GM21576 (cell line): ENCODE results near the gene SLC2A3.
"Not testable (repeated sequence)": the region's sequence is repeated elsewhere in the genome, so short reads cannot be mapped to it uniquely, and the experiment has no call there.

Experiments used
- ATAC-seq: cut with Tn5 transposase; IDR thresholded peaks from one replicate; pipeline ENCODE4 v1.9.1; 2021; ENCODE audit warnings: mild to moderate bottlenecking, moderate library complexity; ENCODE audit not compliant: unreplicated experiment

SLC2A3 gene

DNA sequence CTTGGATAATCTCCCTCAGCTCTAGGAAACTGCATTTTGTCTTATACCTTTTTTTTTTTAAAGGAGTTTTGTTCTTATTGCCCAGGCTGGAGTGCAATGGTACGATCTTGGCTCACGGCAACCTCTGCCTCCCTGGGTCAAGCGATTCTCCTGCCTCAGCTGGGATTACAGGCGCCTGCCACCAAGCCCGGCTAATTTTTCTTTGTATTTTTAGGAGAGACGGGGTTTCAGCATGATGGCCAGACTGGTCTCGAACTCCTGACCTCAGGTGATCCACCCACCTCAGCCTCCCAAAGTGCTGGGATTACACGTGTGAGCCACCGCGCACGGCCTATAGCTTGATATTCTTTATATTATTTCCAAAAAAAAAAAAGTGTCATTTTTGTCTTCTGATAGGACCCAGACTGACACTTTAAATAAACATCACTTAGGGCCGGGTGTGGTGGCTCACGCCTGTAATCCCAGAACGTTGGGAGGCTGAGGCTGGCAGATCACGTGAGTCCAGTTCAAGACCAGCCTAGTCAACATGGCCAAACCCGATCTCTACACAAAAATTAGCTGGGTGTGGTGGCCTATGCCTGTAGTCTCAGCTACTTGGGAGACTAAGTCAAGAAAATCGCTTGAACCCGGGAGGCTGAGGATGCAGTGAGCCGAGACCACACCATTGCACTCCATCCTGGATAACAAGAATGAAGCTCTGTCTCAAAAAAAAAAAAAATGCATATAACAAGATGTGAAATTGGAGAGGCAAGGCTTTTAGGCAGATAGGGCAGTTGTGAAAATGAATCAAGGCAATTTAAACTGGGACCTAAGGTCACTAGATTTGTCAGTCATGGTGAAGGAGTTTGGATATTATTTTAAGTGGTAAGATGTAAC, 18.4 kb downstream of the SLC2A3 start:
- no peak for ATAC-seq

DNA sequence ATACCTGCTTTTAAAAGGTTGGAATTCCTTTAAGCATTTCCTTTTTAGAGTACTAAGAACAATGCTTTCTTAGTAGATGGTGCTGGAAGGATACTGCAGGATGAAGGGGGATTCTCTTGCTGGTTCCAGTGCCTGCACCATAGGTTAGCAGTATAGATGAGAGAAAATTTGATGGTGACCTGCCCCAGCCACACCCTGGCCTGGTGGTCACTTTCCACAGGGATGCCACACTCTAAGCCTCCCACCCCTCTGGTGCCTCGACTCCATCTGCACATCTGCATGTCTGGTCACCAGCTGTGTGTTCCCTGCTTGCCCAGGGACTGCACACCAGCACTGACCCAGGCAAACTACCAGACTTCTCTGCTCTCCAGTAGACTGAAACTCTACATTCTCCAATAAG, 19.1 kb downstream of the SLC2A3 start:
- no peak for ATAC-seq

DNA sequence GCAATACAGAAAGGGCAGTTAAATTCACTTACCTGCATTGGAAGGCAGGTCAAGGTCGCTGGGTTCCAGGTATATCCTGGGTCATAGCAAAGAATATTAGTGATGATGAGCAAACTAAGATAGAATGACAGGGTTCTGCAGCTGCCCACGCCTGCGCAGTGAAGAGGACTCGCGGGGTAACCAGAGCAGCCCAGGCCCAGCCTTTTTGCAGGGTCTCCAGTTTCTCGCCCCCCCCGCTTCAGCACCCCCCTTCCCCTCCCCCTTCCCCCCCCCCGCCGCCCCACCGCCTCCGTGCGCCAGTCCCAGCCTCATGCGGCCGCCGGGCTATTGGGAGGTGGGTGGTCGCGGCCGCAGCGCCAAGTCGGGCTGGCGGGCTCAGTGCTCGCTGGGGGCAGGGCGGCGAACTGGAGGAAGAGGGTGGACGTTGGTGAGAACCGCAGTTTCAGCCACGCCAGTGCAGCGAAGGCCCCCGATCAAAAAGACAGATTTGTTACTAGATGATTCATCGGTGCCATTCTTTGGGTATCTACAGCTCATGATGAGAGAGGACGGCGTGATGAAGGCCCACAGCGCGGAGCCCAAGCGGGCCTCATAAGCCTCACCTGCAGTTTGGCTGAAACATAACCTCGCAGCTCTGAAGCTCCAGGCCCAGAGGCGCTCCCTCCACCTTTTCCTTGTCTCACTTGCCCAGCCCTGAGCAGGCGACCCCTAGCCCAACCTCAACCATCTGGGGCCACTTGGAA, 20.2 kb downstream of the SLC2A3 start:
- no peak for ATAC-seq

- not testable (repeated sequence) for ATAC-seq
These were observed 25.9 kb downstream of the SLC2A3 start for GRCh38 chr12:7910106-7910505.

DNA sequence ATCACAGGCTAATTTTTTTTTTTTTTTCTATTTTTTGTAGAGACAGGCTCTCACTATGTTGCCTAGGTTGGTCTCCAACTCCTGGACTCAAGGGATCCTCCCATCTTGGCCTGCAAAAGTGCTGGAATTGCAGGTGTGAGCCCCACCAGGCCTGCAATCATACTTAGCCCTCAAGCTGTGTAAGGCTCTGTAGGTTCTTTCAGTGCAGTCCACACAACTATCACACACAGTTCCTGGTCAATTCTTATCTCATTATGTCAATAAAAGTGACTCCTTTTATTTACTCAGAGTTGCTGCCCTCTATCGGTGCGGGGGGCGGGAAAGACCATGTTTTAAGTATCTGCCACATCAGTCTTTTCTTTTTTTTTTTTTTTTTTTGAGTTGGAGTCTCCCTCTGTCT, 29.0 kb downstream of the SLC2A3 start:
- no peak for ATAC-seq

- not testable (repeated sequence) for ATAC-seq
These were observed 29.7 kb downstream of the SLC2A3 start for GRCh38 chr12:7906303-7906702.

DNA sequence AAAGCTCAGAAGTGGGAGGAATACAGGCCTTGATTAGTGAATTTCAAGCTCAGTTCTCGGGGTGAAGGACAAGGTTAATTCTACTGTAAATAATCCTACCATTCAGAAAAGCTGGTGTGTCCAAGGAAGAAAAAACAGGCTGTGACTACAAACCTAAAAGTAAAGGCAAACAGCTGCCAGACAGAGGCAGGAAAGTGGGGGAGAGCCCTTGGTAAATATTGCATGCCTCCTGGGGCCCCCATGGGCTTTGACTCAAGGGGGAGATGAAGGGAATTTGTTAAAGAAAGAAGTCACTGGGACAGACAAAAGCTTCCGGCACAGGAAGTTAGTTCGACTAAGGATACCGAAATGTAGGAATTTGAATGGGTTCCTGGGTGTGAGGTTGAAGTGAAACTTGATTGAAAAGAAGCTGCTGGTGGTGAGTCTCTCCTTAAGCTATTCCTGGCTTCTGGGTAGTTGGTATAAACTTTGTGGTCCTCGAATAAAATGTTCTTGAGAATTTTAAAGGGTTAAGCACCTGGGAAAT, 30.3 kb downstream of the SLC2A3 start:
- not testable (repeated sequence) for ATAC-seq

- no peak for ATAC-seq
These were observed 30.9 kb downstream of the SLC2A3 start for GRCh38 chr12:7905071-7905470.

DNA sequence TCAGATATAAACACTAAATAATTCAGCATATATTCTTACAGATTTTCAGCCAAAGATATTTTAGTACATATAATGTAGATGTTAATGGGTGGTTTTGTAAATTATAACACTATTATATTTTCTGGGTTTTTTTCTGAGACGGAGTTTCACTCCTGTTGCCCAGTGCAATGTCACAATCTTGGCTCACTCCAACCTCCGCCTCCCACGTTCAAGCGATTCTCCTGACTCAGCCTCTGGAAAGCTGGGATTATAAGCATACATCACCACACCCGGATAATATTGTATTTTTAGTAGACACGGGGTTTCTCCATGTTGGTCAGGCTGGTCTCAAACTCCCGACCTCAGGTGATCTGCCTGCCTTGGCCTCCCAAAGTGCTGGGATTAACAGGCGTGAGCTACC, 33.6 kb downstream of the SLC2A3 start:
- not testable (repeated sequence) for ATAC-seq

DNA sequence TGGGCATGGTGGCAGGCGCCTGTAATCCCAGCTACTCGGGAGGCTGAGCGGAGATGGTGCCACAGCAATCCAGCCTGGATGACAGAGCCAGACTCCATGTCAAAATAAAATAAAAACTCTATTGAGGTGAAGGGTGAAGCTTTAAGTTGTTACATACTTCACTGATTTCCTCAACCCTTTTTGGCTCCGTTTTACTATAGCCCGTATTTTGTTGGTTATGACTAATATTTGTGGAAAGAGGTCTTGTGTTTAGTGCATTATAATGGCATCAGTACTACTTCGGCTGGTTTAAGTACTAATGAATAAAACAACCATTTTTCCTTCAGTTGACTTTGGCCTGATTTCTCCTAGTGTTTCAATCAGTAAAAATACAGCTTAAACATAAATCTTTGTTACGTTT, 36.2 kb downstream of the SLC2A3 start:
- ATAC-seq: no peak

- not testable (repeated sequence) for ATAC-seq
These were observed 39.3 kb downstream of the SLC2A3 start for GRCh38 chr12:7896726-7897125.

DNA sequence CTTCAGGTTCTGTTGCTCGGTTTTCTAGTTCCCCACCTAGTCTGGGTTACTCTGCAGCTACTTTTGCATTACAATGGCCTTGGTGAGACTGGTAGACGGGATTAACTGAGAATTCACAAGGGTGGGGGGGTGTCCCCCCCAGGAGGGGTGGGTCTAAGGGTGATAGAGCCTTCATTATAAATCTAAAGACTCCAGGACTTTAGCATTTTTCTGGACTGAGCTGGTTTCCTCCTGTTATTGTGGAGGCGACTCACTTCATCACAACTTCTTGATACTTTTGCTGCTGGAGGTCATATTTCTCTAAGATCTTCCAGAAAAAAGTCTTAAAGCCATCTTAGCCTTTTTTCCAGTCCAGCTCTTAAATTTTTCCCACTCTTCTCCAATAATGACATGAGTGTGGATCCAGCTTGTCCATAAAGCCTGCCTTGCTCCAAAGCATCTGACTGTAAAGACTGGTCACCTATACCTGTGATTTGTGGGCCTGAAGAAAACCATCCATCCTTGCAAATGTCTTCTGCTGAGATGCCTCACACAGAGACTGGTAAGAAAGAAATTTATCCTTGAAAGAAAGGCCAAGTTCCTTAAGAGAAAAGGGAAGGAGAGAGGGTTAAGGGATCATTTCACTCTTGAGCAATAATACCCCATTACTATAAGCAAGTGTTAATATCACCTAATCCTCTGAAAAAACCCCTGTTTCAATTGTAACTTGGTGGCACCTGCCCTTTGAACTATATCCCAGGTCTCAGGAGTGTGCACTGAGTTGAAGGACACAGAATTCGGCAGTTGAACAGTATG, 43.6 kb downstream of the SLC2A3 start:
- no peak for ATAC-seq

- ATAC-seq: no peak
These were observed 51.3 kb downstream of the SLC2A3 start for GRCh38 chr12:7884689-7885088.

GRCh38 chr12:7881736-7882120, 54.3 kb downstream of the SLC2A3 start:
- not testable (repeated sequence) for ATAC-seq

- not testable (repeated sequence) for ATAC-seq
These were observed 54.8 kb downstream of the SLC2A3 start for GRCh38 chr12:7880952-7881735.

DNA sequence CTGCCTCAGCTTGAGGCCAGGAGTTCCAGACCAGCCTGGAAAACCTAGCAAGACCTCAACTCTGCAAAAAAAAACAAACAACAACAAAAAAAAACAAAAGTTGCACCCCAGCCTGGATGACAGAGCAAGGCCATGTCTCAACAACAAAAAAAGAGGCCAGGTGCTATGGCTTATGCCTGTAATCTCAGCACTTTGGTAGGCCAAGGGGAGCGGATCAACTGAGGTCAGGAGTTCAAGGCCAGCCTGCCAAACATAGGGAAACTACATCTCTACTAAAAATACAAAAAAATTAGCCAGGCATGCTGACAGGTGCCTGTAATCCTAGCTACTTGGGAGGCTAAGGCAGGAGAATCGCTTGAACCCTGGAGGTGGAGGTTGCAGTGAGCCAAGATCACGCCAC, 56.7 kb downstream of the SLC2A3 start:
- ATAC-seq: no peak

GRCh38 chr12:7877420-7877819, 58.6 kb downstream of the SLC2A3 start:
- no peak for ATAC-seq

DNA sequence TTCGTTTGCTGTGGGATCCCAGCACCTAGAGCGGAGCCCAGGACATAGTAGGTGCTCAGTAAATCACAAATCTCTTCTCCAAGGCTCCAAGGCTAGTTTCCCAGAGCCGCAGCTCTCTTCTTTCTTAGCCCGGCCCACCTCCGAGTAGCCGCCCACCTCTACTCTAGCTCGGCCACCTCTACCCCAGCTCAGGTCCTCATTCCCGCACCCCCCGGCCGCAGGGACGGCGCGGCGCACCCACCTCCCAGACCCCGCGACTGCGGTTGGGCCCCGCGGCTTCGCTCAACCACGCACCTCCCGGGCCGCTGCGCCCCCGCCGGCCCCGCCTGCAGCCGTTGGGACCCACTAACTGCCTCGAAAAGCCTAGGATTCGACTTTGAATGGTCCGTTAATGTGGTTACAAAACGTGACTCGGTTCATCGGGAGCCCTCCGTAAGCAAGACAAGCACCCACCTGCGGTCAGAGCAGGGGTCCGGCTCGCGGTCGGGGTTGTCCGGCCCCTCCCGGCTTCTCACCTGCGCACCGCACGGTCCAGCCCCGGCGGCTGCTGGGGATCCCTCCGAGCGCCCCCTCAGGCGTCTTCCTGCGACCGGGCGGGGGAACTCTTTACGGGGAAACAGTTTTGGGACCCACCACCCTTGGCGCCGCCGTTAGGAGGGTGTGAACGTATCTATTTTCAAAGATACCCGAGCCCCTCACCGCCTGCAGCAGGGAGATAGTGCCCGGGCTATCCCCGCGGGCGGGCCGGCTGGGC, 63.2 kb downstream of the SLC2A3 start, which contains the start of gene SLC2A14:
TSS of gene SLC2A14 (minus strand) at position 350 of the 754 bp plus-strand sequence. CDS start 3,035 bp downstream, outside the sequence.
- ATAC-seq: no peak

DNA sequence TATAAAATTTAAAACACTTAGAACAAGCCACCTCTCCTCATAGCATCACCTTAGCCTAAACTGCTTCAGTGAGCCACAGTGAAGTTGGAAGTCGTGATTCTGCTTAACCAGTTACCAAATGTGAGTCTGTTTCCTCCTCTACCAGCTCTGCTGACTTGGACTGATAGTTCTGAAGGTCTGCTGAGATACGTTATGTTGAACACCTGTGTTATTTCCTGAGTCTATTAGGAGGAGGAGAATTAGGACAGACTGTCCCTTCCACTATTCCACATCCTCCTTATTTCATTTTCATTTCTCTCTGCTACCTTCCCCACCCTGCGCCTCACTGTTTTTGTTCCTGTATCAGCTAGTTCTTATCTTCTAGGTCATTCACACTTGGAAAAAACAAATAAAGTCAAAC, 65.7 kb downstream of the SLC2A3 start:
- ATAC-seq: no peak
